ENCODE results near the gene PHACTR3. TPM values are rescaled to one million over a fixed set of nuclear protein-coding genes. Genes with fewer than 3 reads are reported as not detected.

PHACTR3 gene
- total and polyA plus RNA-seq, 2 donors (not counting 1 experiment from before 2014, with no cell fraction given): not detected

GRCh38 chr20:59828125-59829053, 224.0 kb downstream of the PHACTR3 start:
- no peaks in the 10 kb centered on the region for H3K79me2 ChIP-seq (ENCODE audit: control insufficient read depth, insufficient read depth, low read length)
- H3K4me3 ChIP-seq (replicated peaks in 1 of 4; ENCODE audit: control extremely low read depth in 1 of 4, insufficient read depth in 1 of 4, low read depth in 3 of 4, low read length in 4 of 4): no peak overlapping the region
- no peaks in the 10 kb centered on the region for H3K9me3 ChIP-seq (ENCODE audit: control insufficient read depth, insufficient read depth, low read depth, low read length)
- H3K27ac ChIP-seq (ENCODE audit: insufficient read depth, low read length): no peak overlapping the region
- H3K36me3 ChIP-seq (ENCODE audit: control insufficient read depth, insufficient read depth, low read length): no peaks in the 10 kb centered on the region
- no peaks in the 10 kb centered on the region for H3K27me3 ChIP-seq (ENCODE audit: control insufficient read depth, insufficient read depth, low read length)
- H4K20me1 ChIP-seq (ENCODE audit: control insufficient read depth, extremely low read depth, insufficient read depth, low read length): no peaks in the 10 kb centered on the region
- no peak overlapping the region for H3K4me2 ChIP-seq (ENCODE audit: extremely low read depth, insufficient read depth, low read length)
- DNase-seq (ENCODE audit: low read depth in 2 of 2): no peak
- no peak overlapping the region for H2AFZ ChIP-seq (ENCODE audit: low read length)
- TF ChIP-seq EZH2 (IDR thresholded peaks at IDR 0.05; ENCODE audit: low read length, missing control alignments) (no peak), CTCF (conservative IDR thresholded peaks at IDR 0.05 in 1 of 2, IDR thresholded peaks at IDR 0.05 in 1 of 2; ENCODE audit: low read depth in 1 of 2, low read length in 2 of 2) (no peak)
- no peak overlapping the region for H3K9ac ChIP-seq (ENCODE audit: insufficient read depth, low read length)
- H3K4me1 ChIP-seq (ENCODE audit: control insufficient read depth, extremely low read depth, insufficient read depth, low read length): no peaks in the 10 kb centered on the region

GRCh38 chr20:59829054-59829785, 224.9 kb downstream of the PHACTR3 start:
- TF ChIP-seq EZH2 (IDR thresholded peaks at IDR 0.05; ENCODE audit: low read length, missing control alignments) (no peak), CTCF (conservative IDR thresholded peaks at IDR 0.05 in 1 of 2, IDR thresholded peaks at IDR 0.05 in 1 of 2; ENCODE audit: low read depth in 1 of 2, low read length in 2 of 2) (no peak)
- no peak overlapping the region for H3K4me2 ChIP-seq (ENCODE audit: extremely low read depth, insufficient read depth, low read length)
- no peaks in the 10 kb centered on the region for H3K9me3 ChIP-seq (ENCODE audit: control insufficient read depth, insufficient read depth, low read depth, low read length)
- H3K27me3 ChIP-seq (ENCODE audit: control insufficient read depth, insufficient read depth, low read length): no peaks in the 10 kb centered on the region
- no peaks in the 10 kb centered on the region for H3K4me1 ChIP-seq (ENCODE audit: control insufficient read depth, extremely low read depth, insufficient read depth, low read length)
- H3K27ac ChIP-seq (ENCODE audit: insufficient read depth, low read length): no peak overlapping the region
- no peak overlapping the region for H3K9ac ChIP-seq (ENCODE audit: insufficient read depth, low read length)
- H3K4me3 ChIP-seq (replicated peaks in 1 of 4; ENCODE audit: control extremely low read depth in 1 of 4, insufficient read depth in 1 of 4, low read depth in 3 of 4, low read length in 4 of 4): no peak overlapping the region
- no peaks in the 10 kb centered on the region for H3K79me2 ChIP-seq (ENCODE audit: control insufficient read depth, insufficient read depth, low read length)
- H4K20me1 ChIP-seq (ENCODE audit: control insufficient read depth, extremely low read depth, insufficient read depth, low read length): no peaks in the 10 kb centered on the region
- DNase-seq (ENCODE audit: low read depth in 2 of 2): no peak
- no peak overlapping the region for H2AFZ ChIP-seq (ENCODE audit: low read length)
- H3K36me3 ChIP-seq (ENCODE audit: control insufficient read depth, insufficient read depth, low read length): no peaks in the 10 kb centered on the region
